Stimulated activated CD8-positive, alpha-beta memory T cell treated with anti-CD3 and anti-CD28 coated beads, Interleukin-12 subunit alpha, Interleukin-12 subunit beta, amount 100 ng/mL, for 24 hours (primary cell): ENCODE data around the gene LRRC75A.
"Not testable (repeated sequence)": the region's sequence is repeated elsewhere in the genome, so short reads cannot be mapped to it uniquely, and the experiment has no call there.

Source experiments
- DNase-seq: peaks from one replicate; pipeline ENCODE4 v3.0.0-alpha.2; 2020; ENCODE audit errors: extremely low read depth

LRRC75A gene

DNA sequence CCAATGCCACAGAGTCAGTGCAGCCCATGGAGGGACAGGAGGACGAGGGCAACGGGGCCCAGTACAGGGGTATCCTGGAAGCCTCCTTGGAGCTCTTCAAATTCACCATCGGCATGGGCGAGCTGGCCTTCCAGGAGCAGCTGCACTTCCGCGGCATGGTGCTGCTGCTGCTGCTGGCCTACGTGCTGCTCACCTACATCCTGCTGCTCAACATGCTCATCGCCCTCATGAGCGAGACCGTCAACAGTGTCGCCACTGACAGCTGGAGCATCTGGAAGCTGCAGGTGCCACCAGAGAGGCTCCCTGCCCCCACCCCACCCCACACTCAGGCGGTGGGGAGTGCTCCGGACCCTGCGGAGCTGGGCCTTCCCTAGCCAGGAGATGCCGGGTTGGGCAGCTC lies 60.0 kb downstream of the LRRC75A start:
- no peak for DNase-seq

DNA sequence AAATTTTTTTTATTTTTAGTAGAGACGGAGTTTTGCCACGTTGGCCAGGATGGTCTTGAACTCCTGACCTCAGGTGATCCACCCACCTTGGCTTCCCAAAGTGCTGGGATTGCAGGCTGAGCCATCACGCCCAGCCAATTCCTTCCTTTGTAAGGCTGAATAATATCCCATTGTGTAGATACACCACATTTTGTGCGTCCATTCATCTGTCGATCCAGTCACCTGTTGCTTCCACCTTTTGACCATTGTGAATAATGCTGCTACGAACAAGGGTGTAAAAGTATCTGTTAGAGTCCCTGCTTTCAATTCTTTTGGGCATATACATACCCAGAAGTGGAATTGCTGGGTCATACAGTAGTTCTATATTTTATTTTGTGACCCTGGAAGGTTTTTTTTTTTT lies 61.3 kb downstream of the LRRC75A start:
- DNase-seq = no peak

DNA sequence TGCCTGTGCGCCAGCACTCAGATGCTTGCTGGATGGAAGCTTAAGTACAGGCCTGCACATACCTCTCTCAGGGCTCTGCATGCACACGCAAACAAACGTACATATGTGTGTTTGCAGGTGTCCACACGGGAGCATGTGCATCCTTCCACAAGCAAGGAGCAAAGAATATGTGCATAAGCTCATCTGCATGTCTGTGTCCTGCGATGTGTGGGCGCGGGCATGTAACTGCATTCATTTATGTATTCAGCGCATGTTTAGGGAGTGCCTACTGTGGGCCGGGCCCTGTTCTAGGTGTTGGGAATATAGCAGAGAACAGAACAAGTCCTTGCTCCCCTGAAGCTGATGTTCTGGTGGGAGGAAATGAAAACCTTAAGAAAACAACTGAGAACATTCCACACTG lies 62.9 kb downstream of the LRRC75A start:
- DNase-seq = no peak

DNA sequence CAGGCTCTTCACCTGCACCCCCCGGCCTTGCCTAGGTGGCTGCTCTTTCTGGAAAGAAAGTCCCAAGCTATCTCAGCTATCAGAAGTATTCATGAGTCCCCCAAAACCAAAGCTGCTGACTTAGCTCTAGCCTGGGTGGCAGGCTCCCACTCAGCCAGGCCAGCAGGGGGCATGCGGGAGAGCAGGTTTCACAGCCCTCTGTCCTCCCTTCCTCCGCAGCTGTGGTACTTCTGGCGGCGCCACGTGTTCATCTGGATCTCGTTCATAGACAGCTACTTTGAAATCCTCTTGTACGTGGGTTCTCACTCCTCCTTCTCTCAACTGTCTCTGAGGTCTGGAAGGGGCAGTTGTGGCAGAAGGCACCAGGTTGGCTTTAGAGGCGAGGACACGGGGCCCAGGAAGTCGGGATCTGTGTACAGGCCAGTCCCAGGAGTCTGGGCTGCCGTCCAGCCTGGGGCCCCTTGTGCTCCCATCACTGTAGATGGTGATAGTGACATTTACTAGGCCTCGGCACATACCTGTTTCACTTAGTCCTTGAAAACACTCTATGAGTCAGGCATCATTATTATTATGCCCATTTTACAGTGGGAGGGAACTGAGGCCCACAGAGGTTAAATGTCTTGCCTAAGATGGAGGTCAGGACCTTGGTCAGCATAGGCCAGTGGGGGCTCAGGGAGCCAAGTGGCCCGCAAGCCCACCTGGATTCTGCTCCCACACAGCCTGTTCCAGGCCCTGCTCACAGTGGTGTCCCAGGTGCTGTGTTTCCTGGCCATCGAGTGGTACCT lies 63.7 kb downstream of the LRRC75A start:
- DNase-seq = no peak

DNA sequence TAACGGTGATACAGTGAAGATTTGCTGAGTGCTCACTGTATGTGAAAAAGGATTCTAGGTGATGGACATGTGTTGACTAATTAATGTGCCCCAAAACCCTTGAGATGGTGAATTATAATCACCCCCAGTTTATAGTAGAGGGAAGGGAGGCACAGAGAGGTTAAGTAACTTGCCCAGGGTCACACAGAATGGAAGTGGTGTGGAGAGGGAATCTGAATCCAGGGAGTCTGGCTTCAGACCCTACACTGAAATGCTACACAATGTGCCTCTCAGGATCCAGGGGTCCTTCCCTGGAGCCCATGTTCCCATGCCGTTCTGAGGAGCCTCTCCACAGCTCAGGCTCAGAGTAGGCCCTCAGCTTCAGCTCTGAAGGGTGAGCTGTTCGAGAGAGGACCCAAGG lies 65.0 kb downstream of the LRRC75A start:
- no peak for DNase-seq

DNA sequence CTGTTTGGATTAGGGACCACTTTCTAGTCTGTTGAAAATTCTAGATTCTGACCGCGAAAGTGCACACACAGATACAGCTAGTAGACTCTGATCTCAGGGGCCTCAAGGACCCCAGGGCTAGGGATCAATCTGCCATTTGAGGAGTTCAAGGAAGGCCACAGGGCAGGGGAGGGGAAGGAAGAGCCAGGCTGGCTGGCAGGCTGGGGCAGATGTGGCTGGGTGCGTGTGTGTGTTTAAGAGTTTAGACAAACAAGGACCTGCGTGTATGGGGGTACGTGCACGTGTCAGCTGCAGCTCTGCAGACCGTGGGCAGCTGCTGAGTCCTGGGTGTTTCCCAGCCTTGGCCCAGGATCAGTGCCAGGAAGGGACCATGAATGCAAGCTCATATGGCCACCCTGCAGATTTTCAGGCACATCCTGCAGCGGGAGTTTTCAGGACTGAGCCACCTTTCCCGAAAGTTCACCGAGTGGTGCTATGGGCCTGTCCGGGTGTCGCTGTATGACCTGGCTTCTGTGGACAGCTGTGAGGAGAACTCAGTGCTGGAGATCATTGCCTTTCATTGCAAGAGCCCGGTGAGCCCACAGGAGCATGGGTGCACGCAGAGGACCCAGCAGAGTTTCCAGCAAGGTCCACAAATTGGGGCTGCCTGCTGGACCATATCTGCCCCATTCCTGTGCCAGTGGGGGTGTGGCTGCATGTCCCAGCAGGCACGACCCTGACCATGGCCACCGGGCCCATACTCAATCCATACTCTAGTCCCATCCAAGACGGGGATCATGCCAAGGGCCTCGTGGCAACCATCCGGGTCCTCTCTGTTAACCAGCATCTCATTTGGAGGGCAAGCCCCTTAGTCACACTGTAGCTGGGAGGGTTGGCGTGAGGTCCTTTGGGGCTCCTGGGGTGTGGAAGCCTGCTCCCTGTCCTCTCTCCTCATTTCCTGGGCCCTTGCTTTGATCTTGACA lies 66.0 kb downstream of the LRRC75A start:
- no peak for DNase-seq

DNA sequence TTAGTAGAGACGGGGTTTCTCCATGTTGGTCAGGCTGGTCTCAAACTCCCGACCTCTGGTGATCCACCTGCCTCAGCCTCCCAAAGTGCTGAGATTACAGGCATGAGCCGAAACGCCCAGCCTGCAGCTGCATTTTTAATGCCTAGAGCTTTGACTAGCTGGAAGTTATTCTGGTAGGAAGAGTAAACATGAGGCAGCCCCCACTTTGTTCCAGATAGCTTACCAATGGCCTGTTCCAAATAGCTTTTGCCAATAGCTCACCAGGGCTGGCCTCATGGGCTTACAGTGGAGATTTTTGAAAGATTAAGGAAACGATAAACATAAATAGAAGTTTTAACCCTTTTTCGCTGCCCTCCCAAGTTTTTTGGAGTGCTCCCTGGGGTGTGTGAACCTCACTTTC lies 66.8 kb downstream of the LRRC75A start:
- no peak for DNase-seq

DNA sequence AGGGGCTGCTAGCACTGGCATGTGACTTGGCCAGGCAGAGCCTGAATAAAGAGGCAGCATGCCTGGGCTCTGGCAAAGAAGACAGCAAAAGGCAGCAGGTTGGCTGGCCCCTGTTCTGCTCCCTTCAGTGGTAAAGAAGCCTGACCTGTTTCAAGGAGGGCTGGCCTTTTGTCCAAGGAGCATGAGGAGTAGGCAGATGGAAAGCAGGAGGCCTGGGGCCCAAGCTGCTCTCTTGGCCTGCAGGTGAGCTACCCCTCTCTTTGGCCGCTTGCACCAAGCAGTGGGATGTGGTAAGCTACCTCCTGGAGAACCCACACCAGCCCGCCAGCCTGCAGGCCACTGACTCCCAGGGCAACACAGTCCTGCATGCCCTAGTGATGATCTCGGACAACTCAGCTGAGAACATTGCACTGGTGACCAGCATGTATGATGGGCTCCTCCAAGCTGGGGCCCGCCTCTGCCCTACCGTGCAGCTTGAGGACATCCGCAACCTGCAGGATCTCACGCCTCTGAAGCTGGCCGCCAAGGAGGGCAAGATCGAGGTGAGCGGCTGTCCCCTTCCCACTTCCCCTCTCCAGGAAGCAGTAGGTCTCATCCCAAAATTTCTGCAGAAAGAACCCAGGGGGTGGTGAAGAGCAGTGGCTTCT lies 68.6 kb downstream of the LRRC75A start:
- no peak for DNase-seq

DNA sequence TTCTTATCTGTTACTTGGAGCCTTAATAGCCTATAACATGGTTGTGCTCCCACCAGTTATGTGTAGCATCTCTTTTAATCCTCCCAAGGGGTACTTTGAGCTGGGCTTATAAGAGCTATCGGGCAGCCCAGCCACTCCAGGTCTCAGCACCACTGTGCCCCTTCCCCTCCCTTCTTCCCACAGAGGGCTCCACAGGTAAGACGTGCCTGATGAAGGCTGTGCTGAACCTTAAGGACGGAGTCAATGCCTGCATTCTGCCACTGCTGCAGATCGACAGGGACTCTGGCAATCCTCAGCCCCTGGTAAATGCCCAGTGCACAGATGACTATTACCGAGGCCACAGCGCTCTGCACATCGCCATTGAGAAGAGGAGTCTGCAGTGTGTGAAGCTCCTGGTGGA lies 69.6 kb downstream of the LRRC75A start:
- no peak for DNase-seq

DNA sequence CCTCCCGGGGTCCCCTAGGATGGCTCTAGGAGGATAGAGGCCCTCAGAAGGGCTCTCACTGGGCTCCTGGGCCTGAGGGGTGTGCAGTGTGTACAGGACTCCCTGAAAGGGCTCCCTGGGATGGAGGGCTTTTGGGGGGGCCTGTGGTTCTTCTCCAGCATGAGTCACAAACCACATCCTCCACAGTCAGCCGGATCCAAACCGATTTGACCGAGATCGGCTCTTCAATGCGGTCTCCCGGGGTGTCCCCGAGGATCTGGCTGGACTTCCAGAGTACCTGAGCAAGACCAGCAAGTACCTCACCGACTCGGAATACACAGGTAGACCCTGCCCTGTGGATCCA lies 72.1 kb downstream of the LRRC75A start:
- no peak for DNase-seq

DNA sequence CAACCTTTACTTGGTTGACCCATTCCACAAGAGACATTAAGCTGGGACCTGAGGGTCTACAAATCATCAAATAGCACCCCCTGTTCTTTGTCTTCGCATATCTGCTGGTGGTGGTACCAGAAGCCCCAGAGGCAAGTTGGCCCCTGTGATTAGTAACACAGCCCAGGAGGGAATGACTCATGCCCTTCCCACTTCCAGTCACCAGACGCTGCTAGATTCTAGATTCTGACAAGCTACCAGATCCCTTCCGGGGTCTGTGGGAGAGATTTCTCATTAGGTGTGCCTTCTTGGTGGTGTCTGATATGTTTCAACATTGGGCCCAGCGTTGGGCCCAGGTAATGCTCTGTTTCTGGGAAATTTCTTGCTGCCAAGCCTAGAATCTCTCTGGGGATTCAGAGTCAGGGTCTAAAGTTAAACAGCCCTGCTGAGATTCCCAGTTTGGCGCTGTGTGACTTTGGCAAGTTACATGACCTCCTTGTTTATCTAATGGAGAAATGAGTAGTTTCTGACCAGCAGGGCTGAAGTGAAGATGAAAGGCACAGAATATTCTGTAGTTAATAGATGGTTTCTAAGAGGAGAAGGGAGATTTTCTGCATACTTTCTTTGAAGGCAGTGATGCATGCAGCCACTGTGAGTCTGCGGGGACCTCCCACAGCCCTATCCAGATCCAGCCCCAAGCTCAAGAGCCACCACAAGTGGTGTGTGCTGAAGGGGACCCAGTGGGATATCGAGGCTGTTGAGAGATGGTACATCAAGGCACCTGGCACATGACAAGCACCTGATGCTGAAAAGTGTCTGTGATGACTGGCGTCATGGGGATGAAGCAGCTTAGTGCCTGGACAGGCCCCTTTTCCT lies 72.7 kb downstream of the LRRC75A start:
- DNase-seq = no peak

DNA sequence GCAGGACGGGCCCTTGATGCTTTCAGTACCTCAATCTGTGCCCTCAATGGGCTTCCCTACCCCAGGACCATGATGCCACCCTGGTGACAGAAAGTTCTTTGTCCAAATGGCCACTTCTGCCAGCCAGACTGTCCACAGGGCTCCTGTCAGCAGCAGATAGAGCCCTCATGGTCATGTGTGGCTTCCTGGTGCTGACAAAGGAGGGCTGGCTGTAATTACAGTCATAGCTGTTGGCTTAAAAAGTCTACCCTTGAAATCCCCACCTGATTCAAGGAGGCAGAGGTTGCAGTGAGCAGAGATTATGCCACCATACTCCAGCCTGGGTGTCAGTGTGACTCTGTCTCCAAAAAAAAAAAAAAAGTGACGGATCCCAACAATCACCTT lies 73.3 kb downstream of the LRRC75A start:
- no peak for DNase-seq

DNA sequence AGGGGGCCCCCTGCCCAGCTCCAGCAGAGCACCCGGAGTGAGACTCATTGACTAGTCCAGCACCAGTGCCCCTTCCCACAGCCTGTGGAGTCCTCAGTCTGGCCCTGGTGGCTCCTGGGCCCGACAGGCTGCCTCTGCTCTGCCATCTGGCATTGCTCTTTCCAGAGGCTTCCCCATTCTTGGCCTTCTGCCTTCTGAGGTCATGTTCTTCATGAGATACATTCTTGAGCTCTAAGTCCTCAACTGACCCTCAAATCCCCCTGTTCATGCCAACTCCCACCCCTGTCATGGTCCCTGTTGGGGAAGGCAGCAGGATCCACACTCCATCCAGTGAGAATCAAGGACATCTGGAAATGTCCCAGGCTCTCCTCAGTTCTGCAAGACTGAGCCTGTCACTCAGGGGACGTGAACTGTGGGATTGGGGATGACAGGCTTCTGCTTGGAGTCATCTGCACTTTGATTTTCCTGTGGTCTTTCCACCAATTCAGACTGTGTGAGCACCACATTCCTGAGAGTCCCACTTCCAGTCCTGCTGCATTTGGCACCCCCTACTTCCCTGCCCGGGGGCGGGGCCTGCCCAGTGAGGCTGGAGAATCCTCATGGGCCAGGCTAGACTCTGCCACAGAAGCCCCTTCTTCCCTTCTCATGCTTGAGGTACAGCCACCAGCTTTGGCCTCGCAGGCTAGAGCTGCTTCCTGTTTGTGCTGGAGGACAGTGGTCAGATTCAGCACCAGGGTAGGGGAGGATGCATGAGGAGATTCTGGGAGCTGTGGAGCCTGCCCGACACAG lies 73.9 kb downstream of the LRRC75A start:
- DNase-seq = no peak

DNA sequence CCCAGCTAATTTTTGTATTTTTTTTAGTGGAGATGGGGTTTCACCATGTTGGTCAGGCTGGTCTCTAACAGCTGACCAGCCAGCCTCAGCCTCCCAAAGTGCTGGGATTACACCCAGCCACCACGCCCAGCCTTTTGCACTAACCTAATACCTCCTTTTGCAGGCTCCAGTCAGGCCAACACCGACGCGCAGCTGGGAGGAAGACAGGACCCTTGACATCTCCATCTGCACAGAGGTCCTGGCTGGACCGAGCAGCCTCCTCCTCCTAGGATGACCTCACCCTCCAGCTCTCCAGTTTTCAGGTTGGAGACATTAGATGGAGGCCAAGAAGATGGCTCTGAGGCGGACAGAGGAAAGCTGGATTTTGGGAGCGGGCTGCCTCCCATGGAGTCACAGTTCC lies 74.6 kb downstream of the LRRC75A start:
- DNase-seq = no peak

DNA sequence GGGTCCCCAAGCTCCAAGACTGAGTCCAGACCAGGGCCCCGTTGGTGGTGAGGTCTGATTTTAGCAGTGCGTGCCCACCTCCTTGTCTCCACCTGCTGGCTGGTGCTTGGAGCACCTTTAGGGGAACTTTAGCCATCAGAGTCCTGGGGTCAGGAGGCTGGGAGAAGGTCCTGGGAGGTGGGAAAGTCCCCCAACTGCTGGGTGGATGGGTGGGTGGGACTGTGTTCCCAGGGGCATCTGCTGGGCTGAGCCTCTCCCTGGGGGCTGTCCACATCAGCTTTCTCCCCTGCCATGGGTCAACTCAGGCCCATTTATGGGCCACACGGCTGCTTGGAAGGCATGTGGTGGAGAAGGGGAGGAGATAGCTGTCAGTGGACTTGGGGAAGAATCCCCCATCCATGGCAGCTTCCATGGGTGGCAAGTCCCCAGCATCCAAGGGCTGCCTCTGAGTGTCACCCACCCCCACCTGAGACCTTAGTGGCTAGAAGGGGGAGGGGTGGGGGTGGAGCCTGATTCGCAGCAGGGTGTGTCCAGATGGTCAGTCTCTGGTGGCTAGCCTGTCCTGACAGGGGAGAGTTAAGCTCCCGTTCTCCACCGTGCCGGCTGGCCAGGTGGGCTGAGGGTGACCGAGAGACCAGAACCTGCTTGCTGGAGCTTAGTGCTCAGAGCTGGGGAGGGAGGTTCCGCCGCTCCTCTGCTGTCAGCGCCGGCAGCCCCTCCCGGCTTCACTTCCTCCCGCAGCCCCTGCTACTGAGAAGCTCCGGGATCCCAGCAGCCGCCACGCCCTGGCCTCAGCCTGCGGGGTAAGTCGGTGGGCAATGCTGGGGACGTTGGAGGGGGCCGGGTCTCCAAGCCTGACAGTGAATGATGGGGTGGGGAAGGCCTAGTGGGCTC lies 76.7 kb downstream of the LRRC75A start, which contains the start of gene TRPV2:
TSS of gene TRPV2 (plus strand) at position 541 of the 894 bp plus-strand sequence. CDS start 2,098 bp downstream, outside the sequence.
- no peak for DNase-seq

DNA sequence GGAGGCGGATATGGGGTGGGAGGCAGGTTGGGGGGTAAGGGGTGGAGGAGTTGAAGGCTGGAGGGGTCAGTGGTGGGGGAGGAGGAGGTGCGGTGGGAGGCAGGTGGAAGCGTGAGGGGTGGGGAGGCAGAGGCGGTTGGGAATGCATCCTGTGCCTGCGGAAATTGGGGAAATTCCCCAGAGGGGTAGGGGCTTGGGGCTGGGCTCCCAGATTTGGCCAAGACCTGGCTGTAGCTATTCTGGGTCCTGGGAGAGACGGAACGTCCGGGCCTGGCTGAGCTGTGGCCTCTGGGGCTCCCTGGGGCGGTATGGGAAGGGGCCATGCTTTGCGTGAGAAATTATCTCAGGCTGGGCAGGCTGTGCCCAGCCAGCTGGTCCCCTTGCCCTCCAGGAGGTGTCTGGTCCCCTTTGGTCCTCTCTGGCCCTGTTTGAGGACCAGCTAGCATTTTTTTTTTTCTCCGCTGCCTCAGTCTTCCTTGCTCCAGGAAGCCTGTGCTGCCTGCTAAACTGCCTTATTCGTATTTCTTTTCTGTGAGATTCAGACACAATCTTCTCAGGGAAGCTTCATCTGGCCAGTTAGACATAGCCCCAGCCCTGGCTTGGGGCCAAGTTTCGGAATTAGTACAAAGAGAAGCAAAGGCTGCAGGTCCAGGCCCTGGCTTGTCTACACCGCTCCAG lies 83.9 kb downstream of the LRRC75A start:
- DNase-seq = no peak

DNA sequence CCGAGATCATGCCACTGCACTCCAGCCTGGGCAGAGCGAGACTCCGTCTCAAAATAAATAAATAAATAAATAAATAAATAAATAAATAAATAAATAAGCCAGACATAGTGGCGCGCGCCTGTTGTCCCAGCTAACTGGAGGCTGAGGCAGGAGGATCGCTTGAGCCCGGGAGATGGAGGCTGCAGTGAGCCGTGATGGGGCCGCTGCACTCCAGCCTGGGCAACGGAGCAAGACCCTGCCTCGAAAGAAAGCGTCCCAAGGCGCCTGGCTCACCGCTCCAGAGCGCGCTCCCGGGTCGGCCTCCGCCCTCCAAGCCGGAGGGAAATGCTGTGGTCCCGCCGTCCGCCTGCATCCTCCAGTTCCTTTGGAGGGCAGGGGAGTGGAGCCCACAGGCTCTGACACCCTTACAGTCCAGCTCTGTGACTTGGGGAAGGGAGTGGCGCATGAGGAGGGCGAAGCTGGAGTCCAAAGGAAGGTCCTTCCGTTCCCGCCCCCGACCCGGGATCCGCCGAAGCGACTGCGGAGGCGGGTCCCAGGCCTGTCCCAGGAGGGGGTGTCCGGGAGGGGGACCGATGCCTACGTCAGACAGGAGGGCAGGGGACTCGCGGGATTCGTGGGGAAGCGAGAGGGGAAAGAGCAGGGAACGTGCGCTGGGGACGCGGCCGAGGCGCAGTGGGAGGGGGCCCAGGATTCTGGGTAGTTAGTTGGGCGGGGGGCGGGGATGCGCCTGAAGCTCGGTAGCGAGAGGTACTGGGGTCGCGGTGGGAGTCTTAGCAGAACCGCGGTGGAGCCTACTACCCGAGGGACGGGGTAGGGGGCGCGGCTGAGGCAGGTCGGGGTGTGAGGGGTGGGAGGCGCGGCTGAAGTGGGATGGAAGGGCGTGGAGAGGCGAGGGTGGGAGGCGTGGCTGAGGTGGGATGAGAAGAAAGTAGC lies 85.0 kb downstream of the LRRC75A start:
- no peak for DNase-seq

DNA sequence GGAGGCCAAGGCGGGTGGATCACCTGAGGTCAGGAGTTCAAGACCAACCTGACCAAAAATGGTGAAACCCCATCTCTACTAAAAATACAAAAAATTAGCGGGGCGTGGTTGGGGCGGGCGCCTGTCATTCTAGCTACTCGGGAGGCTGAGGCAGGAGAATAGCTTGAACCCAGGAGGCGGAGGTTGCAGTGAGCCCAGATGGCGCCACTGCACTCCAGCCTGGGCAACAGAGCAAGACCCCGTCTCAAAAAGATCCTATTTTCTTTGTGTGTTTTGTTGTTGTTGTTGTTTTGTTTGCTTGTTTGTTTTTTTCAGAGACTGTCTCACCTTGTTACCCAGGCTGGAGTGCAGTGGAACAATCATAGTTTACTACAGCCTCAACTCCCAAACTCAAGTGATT lies 88.1 kb downstream of the LRRC75A start:
- not testable (repeated sequence) for DNase-seq
